T-helper 1 cell (primary cell): Measurements from ENCODE around the gene ATP6V1A.
"Not testable (repeated sequence)": the region's sequence is repeated elsewhere in the genome, so short reads cannot be mapped to it uniquely, and the experiment has no call there.

ENCODE experiments used
- DNase-seq, 5 donors: peaks; one replicate each; pipeline ENCODE4 v3.0.0-alpha.2; 2012 to 2020

ATP6V1A gene

GRCh38 chr3:113829576-113830354, 82.9 kb downstream of the ATP6V1A start:
- no peak for DNase-seq

- DNase-seq = no peak
These were observed 84.2 kb downstream of the ATP6V1A start for GRCh38 chr3:113831103-113831355.

GRCh38 chr3:113832477-113833164, 85.8 kb downstream of the ATP6V1A start:
- DNase-seq = peak in 1 of 5 donors; percentile 6

- DNase-seq = no peak
These were observed 88.1 kb downstream of the ATP6V1A start for GRCh38 chr3:113834983-113835382.

- peak; percentile 71 to 85 (median 78) for DNase-seq
These were observed 91.9 kb downstream of the ATP6V1A start, which contains the start of gene GRAMD1C for GRCh38 chr3:113838631-113839209. TSS of gene GRAMD1C (plus strand) at chr3:113838788. CDS start at chr3:113838910, 122 bp downstream.

- DNase-seq = no peak
These were observed 92.7 kb downstream of the ATP6V1A start for GRCh38 chr3:113839551-113839950.

- peak in 1 of 5 donors; percentile 18 for DNase-seq
These were observed 97.9 kb downstream of the ATP6V1A start for GRCh38 chr3:113844622-113845222.

GRCh38 chr3:113847247-113847646, 100.4 kb downstream of the ATP6V1A start:
- DNase-seq = no peak

- DNase-seq = no peak
These were observed 101.0 kb downstream of the ATP6V1A start for GRCh38 chr3:113847664-113848461.

- not testable (repeated sequence) for DNase-seq
These were observed 102.2 kb downstream of the ATP6V1A start for GRCh38 chr3:113849071-113849470.

GRCh38 chr3:113849841-113850240, 103.0 kb downstream of the ATP6V1A start:
- not testable (repeated sequence) for DNase-seq

- not testable (repeated sequence) for DNase-seq
These were observed 103.6 kb downstream of the ATP6V1A start for GRCh38 chr3:113850391-113850790.

GRCh38 chr3:113852506-113852905, 105.7 kb downstream of the ATP6V1A start:
- DNase-seq = no peak
